ENCODE results near the gene PCDHA13.

PCDHA13 gene

DNA sequence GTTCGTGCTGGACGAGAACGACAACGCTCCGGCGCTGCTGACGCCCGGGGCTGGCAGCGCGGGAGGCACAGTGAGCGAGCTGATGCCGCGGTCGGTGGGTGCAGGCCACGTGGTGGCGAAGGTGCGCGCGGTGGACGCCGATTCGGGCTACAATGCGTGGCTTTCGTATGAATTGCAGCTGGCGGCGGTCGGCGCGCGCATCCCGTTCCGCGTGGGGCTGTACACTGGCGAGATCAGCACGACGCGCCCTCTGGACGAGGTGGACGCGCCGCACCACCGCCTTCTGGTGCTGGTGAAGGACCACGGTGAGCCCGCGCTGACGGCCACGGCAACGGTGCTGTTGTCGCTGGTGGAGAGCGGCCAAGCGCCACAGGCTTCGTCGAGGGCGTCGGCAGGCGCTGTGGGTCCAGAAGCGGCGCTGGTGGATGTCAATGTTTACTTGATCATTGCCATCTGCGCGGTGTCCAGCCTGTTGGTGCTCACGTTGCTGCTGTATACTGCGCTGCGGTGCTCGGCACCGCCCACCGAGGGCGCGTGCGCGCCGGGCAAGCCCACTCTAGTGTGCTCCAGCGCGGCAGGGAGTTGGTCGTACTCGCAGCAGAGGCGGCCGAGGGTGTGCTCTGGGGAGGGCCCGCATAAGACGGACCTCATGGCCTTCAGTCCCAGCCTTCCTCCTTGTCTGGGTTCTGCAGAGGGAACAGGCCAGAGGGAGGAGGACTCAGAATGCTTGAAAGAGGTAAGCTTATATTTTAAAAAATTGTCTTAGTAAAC is 2.2 kb downstream of the PCDHA13 start:
- no peak overlapping the region for H3K4me3 ChIP-seq (ENCODE audit: low read length)
- TF ChIP-seq, protein P1, sequence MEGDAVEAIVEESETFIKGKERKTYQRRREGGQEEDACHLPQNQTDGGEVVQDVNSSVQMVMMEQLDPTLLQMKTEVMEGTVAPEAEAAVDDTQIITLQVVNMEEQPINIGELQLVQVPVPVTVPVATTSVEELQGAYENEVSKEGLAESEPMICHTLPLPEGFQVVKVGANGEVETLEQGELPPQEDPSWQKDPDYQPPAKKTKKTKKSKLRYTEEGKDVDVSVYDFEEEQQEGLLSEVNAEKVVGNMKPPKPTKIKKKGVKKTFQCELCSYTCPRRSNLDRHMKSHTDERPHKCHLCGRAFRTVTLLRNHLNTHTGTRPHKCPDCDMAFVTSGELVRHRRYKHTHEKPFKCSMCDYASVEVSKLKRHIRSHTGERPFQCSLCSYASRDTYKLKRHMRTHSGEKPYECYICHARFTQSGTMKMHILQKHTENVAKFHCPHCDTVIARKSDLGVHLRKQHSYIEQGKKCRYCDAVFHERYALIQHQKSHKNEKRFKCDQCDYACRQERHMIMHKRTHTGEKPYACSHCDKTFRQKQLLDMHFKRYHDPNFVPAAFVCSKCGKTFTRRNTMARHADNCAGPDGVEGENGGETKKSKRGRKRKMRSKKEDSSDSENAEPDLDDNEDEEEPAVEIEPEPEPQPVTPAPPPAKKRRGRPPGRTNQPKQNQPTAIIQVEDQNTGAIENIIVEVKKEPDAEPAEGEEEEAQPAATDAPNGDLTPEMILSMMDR (conservative IDR thresholded peaks at IDR 0.05; ENCODE audit: low read depth, low read length) = no peak
- DNase-seq (ENCODE audit: low read depth) = no peak

DNA sequence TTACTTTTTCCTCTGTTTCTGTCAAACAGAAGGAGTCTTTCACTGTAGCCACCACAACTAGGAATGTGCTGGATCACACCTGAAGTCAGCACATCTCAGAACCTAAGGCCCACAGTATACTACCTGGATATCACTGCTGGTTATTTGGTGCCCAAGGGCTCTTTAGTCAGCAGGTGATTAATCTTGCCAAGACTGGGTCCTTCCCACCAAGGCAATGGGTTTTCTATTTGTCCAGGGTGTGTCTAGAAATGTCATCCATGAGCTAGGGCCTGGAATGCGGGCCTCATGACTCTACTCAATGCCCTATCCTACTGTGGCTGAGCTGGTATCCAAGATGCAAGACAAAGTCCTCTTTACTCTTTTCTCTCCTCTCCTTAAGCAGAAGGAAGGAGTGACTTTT is 34.4 kb downstream of the PCDHA13 start:
- TF ChIP-seq, protein P1 (conservative IDR thresholded peaks at IDR 0.05; ENCODE audit: low read depth, low read length) = no peak
- DNase-seq (ENCODE audit: low read depth) = no peak
- H3K4me3 ChIP-seq (ENCODE audit: low read length) = no peak overlapping the region

DNA sequence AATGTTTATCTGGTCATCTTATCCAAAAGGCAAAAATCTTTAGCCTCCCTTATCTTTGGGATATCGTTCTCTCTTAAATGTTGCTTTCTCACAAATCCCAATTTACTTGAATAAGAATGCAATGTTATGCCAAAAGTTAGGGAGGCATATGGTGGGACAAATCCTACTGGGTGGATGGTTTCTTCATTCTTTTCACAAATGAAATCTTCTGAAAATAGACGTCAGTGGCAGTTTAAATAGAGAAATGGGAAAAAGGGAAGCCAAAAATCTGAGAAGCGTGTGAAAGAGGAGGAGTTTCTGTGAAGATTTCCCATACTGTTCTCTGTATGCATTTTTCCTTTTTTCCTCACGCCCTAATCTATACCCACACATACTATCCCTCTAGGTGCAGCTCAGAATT is 41.7 kb downstream of the PCDHA13 start:
- H3K4me3 ChIP-seq (ENCODE audit: low read length) = no peak overlapping the region
- no peak for DNase-seq (ENCODE audit: low read depth)
- TF ChIP-seq, protein P1 (conservative IDR thresholded peaks at IDR 0.05; ENCODE audit: low read depth, low read length) = no peak

DNA sequence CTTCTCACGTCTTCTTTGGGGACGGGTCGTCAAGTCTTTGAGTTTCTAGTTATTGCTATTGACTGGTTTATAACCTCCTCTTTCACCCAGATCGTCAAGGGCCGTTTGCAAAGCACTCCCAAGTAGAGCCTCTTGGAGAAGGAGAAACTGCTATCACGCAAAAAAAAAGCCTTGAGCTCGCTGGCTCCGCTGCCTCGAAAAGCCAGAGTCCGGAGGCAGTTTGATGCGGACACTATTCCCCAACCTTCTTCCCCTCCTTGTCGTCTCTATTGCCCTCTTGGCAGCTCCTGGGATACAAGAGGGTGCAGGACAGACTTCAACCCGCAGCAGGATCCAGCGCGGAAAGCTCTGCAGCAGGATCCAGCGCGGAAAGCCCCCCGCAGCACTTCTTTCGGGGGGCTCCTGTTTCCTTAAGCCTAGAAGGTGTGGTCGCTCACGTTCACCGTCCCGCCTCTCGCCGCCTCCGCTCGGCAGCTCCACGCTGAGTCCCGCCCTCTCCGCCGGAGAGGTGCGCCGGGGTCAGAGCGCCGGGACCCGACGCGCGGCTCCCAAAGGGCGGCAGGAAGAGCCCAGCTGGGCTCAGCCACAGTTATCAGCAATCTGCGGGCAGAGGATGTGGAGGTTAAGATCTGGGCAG is 44.0 kb downstream of the PCDHA13 start, which contains the start of gene PCDHAC1:
Gene PCDHAC1 (plus strand): TSS at position 494 of the 637 bp plus-strand sequence. CDS start 594 bp downstream, outside the sequence.
- DNase-seq (ENCODE audit: low read depth) = no peak
- TF ChIP-seq, protein P1 (conservative IDR thresholded peaks at IDR 0.05; ENCODE audit: low read depth, low read length) = no peak
- H3K4me3 ChIP-seq (ENCODE audit: low read length) = peak within 1 kb of the TSS; percentile 48

DNA sequence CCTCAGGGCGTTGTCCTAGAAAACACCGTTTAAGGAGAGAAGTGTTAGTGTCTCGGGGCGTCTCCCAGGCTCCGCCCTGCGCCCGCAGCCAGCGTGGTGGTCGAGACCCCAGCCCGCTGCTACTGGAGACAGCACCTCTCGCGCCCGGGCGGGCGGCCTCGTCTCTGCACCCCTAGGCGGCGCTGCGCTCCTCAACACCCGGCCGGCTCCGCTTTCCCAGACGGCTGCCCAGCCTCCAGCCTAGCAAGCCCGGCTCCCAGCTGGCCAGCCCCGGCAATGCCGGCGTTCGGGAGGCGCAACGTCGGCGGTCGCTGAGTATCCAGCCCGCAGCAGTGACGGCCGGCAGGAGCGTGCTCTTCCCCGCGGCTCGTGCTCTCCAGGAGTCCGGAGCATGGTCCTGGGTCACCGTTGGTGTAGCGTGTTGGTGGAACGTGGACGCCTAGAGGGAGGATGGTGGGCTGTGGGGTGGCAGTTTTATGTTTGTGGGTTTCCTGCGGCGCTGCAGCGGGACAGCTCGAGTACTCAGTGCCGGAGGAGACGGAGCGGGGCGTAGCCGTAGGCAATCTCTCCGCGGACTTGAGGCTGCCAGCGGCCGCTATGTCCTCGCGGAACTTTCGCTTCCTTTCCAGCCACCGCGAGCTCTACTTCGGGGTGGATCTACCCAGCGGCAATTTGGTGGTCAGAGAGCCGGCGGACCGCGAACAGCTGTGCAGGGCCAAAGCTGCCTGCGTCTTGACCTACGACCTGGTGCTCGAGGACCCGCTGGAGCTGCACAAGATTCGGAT is 44.7 kb downstream of the PCDHA13 start:
- peak; percentile 34 for DNase-seq (ENCODE audit: low read depth)
- H3K4me3 ChIP-seq (ENCODE audit: low read length) = peak overlapping the region; percentile 48
- TF ChIP-seq, protein P1 (conservative IDR thresholded peaks at IDR 0.05; ENCODE audit: low read depth, low read length) = peak; percentile 86

DNA sequence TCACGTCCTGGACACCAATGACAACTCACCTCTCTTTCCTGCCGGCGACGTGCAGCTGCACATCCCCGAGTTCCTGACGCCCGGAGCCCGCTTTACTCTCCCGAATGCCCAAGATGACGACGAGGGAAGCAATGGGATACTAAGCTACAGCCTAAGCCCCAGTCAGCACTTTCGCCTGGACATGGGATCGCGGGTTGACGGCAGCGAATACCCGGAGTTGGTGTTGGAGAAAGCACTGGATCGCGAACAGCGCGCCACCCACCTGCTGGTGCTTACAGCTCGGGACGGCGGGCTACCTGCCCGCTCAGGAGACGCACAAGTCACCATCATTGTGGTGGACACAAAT is 45.3 kb downstream of the PCDHA13 start:
- no peak for DNase-seq (ENCODE audit: low read depth)
- TF ChIP-seq, protein P1 (conservative IDR thresholded peaks at IDR 0.05; ENCODE audit: low read depth, low read length) = no peak
- peak overlapping the region; percentile 48 for H3K4me3 ChIP-seq (ENCODE audit: low read length)

Measured in retinal pigment epithelial cell (primary cell).